T1000 (cell line): ENCODE data around the gene PIEZO2.

Experiments used
- DNase-seq: peaks from one replicate; lab custom pipeline; 2025; ENCODE audit warnings: mixed read lengths; lab: John Stamatoyannopoulos, UW

PIEZO2 gene

DNA sequence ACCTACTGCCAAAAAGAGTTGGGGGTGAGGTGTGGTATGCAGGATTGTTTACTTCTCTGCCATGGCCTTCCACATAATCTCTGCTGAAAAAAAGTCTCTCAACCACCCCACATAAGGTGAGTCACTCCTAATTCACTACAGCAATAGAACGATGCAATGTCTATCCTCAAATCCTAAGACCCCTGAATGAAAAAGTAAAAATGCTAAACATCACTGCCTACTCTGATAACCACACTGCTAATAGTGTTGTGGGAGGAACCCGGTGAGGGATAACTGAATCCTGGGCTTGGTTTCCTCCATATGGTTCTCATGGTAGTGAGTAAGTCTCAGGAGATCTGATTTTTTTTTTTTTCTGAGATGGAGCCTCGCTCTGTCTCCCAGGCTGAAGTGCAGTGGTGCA is 252.5 kb downstream of the PIEZO2 start:
- DNase-seq, result no peak

GRCh38 chr18:10895976-10896375 is 253.4 kb downstream of the PIEZO2 start:
- DNase-seq, result no peak

DNA sequence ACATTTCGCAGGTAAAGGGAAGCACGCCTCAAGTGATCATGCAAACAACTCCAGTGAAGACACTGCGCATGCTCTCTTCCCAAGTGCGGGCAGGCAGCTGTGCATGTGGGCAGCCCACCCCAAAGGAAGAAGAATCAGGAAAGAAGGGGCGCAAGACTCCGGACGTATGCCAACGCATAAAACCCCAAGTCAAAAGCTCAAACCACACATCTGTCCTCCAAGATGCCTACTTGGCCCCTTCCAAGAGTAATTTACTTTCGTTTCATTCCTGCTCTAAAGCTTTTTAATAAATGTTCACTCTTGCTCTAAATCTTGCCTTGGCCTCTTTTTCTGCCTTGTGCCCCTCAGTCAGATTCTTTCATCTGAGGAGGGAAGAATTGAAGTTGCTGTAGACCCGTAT is 254.9 kb downstream of the PIEZO2 start:
- DNase-seq, result no peak

- no peak for DNase-seq
Observed at GRCh38 chr18:10893761-10894160, 255.6 kb downstream of the PIEZO2 start.

- DNase-seq, result no peak
Observed at GRCh38 chr18:10893196-10893595, 256.2 kb downstream of the PIEZO2 start.

DNA sequence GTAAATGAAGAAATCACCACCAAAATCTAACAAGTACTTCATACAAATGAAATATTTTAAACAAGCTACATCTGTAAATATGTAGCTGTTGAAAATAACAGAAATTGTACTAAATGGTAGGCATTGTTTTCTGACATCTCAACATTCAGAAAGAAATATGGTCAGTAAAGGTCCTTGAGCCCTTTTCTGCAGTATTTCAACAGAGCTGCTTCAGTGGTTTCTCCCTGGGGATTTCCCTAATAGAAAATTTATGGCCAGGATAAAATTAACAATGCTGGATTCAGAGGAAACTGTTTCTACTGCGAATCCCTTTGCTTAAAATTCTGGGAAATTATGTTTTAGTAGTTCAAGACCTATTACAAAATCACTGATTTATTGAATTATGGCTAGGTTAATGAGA is 256.6 kb downstream of the PIEZO2 start:
- no peak for DNase-seq

GRCh38 chr18:10890022-10890421 is 259.3 kb downstream of the PIEZO2 start:
- DNase-seq, result no peak

DNA sequence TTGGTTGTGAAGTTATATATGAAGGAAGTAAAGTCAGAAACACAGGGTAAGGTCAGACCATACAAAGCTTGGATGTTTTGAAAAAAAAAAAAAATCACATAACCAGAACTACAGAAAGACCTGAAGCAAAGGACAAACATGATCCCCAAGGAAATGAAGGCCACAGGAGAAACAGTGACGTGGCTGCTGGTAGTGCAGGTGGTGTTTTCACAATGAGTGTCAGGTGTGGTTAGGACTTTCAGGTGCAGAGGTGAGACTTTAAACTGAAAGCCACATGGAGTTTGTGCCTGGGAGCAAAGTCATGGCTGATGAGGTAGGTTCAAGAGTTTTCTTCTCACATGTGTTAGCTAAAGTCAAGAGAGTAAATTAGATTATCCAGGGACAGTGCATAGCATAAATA is 270.7 kb downstream of the PIEZO2 start:
- no peak for DNase-seq

DNA sequence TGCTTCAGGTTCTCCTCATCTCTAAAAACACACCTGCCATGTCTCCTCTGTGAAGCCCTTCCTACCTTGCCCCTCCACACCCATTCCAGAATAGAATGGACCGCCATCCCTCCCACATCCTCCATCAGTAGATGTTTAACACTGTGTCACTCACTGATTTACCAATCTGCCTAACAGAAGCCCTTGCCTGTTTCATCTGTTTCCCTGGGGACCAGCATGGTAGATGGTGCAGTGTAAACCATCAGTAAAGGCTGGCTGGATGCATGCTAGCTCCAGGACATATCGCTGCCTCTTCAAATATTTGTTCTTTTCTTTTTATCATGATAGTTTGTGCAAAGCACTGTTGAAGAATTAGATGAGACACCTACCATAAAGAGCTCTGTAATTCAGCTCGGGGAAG is 271.4 kb downstream of the PIEZO2 start:
- DNase-seq, result no peak

- no peak for DNase-seq
Observed at GRCh38 chr18:10875811-10876210, 273.6 kb downstream of the PIEZO2 start.

DNA sequence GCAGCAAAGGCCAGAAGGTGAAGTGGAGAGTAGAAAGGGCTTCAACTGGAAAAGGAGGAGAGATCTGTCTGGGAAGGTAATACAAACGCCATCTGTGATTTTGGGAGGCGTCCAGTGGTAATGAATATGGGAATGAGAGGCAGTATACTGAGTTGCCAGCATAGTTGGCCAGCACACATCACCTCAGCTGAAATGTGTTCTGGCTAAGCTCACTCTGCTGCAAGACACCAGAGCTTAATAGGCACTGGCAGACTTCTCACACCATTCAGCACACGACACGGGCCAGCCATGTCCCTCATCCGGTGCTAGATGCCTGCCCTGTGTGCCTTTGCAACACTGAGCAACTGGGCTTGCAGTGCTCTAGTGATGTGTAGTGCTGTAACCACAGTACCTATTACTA is 277.1 kb downstream of the PIEZO2 start:
- no peak for DNase-seq

DNA sequence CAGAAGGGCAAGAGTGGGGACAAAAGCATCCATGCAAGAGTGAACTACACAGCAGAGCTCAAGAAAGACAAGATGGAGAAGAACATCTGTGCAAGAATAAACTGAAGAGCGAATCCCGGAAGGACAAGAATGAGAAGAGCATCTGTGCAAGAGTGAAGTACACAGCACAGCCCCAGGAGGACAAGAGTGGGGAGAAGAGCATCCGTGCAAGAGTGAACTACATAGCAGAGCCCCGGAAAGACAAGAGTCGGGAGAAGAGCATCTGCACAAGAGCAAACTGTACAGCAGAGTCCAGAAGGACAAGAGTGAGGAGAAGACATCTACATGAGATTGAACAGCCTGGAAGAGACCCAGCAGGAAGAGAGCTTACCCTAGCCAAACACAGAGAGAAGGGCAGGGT is 284.6 kb downstream of the PIEZO2 start:
- DNase-seq, result no peak

GRCh38 chr18:10863026-10863425 is 286.3 kb downstream of the PIEZO2 start:
- DNase-seq, result no peak

DNA sequence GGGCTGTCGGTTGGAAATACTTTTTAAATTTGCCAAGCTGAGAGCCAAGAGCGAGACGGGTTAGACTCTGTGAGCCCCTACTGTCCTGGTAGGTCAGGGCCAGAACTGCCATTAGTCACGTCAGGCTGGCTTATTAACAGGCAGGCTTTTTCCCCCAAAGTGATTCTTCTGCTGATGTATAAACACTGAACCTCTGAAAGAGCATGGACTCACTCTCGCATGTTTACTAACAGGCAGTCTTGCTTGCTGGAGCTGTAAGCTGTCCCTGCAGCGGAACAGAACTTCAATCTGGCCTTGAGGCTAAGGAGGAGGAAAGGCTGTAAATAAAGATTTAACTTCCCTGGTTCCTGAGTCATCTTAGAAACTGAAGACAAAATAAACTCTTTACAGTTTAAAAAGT is 288.4 kb downstream of the PIEZO2 start:
- no peak for DNase-seq

GRCh38 chr18:10860382-10860781 is 289.0 kb downstream of the PIEZO2 start:
- no peak for DNase-seq

DNA sequence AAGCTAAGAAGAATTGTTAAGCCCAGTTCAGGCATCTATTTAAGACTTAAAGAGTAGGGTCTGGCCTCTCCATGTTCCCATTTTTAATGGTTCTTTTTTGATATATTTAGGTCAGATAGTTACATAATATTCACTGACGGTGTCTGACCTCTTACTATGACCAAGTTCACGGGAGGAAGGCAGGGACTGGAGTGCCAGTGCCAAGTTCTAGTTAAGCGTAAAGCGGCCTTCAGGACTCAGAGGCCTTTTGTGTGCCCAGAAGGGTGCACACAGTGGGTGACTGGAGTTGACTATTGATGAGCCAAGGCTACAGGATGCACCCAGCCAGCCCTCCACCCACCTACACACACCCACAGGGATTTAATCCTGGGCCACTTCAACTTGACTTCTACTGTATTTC is 290.9 kb downstream of the PIEZO2 start:
- DNase-seq, result no peak

DNA sequence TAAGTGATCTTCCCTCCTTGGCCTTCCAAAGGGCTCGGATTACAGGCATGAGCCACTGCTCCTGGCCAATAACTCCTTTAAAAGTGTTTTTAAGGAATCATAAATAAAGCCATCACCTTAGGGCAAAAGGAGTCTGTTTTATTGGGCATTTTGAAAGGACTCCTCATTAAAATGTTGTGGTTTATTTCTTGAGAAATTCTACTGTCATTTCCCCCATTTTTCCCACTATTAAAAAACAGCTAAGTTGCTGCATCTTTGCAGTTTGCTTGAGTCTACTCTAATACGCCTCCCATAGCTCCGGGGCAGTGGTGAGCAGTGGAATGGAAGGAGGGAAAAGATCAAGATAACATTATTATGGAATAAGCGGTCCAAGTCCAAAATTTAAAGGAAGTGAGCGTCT is 293.2 kb downstream of the PIEZO2 start:
- DNase-seq, result no peak

GRCh38 chr18:10852385-10853303 is 296.7 kb downstream of the PIEZO2 start:
- DNase-seq, result no peak

GRCh38 chr18:10851824-10852319 is 297.5 kb downstream of the PIEZO2 start:
- no peak for DNase-seq

DNA sequence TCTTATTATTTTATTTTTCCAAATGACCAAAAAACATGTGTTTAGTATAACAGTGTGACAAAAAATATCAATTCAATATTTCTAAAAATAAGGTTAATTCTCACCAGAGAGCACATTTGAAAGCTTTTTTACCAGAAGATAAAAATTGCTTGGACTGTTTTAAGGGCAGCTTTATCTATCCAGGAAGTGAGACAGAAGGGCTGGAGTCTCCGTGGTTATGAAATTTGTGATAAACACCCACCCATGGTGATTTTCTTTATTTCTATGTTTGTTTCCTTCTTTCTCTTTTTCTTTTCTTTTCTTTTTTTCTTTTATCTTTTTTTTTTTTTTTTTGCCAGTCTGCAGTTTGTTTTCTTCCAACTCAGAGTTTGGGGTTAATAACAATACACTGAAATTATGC is 298.5 kb downstream of the PIEZO2 start:
- DNase-seq, result no peak

DNA sequence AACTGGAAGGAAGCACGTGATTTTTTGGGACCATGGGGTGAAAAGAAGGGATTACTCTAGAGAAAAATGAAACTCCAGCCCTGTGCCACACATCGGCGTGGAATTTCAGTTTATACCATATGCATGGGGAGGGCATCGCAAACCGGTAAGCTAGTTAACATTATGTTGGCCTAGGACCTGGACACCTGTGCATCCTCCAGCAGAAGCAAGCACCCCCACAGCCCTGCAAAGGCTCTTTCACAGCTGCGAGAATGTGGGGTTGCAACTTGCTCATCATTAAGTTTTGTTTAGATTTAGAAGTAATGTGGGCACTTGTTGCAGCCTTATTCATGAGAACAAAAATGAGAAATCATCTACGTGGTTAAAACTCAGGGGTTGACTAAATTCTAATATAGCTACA is 299.2 kb downstream of the PIEZO2 start:
- DNase-seq, result no peak

GRCh38 chr18:10847907-10848306 is 301.5 kb downstream of the PIEZO2 start:
- DNase-seq, result no peak

DNA sequence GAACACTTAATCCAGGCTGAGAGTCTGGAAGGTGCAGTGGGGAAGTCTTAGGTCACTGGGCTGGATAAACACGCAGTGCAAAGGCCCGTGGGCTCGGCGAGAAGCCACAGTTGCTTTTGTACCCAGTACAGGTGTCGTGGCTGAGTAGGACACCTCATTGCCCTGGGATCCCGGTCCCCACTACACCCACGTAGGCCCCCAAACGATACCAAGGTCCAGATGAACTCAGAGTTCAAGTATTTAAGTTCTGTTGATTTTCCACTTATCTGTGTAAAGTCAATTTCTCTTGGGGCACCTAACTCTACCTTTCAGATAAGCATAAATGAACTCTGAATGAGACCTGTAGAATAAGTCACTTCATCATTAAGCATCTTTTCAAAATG is 302.0 kb downstream of the PIEZO2 start:
- DNase-seq, result no peak
